LNCAP (cell line): ENCODE measurements around the gene MST1R.

Experiments
- TF ChIP-seq, protein P1 (sequence below): fragments of 450-650 bp; IDR thresholded peaks from 2 replicates; pipeline ENCODE4 v1.5.1; 2017; ENCODE audit warnings: mild to moderate bottlenecking

The MST1R gene

DNA sequence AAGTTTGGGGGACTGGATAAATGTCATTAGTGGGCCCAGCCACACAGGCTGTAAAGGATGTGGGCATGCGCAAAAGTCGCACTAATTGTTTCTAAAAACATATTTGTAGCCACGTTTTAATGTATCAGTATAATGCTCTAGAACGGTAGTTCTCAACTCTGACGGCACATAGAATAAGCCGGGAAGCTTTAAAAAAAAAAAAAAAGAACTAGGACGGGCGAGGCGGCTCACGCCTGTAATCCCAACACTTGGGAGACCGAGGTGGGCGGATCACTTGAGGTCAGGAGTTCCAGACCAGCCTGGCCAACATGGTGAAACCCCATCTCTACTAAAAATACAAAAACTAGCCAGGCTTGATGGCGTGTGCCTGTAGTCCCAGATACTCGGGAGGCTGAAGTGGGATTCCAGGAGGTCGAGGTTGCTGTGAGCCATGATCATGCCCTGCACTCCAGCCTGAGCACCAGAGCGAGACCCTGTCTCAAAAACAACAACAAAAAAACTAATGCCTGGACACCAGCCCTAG lies 26.6 kb upstream of the MST1R start:
- TF ChIP-seq, protein P1, sequence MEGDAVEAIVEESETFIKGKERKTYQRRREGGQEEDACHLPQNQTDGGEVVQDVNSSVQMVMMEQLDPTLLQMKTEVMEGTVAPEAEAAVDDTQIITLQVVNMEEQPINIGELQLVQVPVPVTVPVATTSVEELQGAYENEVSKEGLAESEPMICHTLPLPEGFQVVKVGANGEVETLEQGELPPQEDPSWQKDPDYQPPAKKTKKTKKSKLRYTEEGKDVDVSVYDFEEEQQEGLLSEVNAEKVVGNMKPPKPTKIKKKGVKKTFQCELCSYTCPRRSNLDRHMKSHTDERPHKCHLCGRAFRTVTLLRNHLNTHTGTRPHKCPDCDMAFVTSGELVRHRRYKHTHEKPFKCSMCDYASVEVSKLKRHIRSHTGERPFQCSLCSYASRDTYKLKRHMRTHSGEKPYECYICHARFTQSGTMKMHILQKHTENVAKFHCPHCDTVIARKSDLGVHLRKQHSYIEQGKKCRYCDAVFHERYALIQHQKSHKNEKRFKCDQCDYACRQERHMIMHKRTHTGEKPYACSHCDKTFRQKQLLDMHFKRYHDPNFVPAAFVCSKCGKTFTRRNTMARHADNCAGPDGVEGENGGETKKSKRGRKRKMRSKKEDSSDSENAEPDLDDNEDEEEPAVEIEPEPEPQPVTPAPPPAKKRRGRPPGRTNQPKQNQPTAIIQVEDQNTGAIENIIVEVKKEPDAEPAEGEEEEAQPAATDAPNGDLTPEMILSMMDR = no peak

DNA sequence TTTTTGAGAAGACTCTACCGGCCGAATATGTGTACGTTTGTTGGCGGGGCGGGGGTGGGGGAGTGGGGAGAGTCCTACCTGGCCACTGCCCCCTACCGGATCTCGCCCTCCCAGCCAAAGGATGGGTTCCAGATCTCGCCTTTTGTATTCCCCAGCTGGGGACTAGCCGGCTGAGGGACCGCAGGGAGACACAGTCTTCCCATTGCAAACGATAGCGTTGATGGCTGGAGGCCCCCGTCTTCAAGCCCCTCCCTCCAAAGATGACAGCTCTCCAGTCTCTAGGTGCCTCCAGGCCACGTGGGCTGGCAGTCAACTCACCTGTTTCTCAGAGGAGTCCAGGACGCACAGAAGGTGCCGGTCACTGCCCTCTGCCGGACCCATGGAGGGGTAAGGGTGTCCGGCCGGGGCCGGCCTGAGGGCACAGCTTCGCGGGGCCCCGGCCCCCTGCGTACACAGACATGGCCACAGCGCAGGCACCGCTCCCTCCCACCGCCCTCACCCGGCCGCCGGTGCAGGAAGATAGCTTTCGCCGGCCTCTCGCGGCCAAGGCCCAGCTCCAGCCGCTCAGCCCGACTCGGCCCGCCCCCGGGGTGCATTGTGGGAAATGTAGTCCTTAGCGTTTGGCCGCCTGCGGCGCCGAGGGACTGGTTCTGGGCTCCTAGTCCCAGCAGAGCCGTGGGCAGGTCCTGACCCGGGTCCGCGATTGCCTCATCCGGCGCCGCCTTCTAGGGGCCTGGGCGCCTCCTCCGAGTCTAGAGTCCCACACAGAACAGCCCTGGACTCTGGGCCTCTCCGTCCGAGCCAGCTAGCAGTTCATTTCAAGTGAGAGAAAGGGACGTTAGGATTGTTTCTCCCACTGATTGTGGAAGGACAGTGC lies 25.9 kb upstream of the MST1R start, which contains the start of gene MON1A:
TSS of gene MON1A (minus strand) at position 521 of the 877 bp plus-strand sequence. CDS start 16,465 bp downstream, outside the sequence.
- TF ChIP-seq, protein P1 = peak; percentile 51

DNA sequence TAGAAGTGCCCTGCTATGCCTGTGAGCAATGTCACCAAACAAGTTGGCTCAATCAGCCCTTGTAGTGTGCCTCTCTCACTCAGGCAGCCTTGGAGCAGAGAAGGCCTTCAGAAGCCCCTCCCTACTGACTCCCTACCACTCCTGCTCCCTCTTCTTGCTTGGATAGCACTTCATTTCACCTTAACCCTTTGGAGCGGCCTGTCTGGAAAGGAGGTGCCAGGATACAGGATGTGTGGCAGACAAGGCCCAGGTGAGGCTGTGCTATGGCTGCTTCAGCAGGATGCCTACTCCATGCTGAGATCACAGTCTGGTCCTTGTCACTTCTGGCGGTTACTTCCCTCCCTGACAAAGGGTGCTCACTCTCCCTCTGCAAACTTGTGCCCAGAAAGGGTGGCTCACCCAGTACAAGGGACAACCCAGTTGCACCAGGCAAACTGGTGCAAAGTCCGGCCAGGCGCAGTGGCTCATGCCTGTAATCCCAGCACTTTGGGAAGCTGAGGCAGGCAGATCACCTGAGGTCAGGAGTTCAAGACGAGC lies 24.9 kb upstream of the MST1R start:
- TF ChIP-seq, protein P1 = no peak

DNA sequence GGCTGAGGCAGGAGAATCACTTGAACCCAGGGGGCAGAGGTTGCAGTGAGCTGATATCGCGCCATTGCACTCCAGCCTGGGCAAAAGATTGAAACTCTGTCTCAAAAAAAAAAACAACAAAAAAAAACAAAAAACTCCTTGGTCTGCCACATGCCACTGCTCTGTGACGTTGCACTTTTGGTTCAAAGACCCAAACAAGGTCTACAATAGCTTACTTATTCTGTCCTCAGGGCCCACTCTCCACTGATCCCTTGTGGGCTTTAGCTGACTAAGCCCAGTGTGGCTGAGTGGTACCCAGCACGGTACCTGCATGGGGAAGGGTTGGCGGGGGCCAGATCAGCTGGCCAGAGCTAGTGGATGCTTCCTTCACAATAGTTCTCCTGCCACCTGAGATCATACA lies 24.1 kb upstream of the MST1R start:
- TF ChIP-seq, protein P1 = no peak

DNA sequence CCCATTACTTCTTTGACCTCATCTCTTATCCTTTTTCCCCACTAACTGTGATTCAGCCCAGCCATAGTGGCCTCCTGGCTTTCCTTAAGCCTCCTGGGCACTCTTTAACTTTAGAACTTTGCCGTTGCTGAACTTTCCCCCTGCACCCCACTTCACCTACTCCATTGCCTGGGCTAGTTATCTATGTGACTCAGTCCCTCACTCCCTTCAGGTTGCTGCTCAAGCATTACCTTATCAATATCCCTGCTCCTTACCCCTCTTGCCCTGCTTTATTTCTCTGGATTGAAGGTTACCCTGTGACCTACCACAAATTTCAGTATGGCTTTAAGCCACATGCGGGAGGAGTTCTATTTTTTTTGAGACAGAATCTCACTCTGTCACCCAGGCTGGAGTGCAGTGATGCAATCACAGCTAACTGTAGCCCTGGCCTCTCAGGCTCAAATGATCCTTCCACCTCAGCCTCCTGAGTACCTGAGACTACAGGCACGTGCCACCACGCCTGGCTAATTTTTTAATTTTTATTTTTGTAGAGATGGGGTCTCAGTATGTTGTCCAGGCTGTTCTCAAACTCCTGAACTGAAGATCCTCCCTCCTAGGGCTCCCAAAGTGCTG lies 22.6 kb upstream of the MST1R start:
- TF ChIP-seq, protein P1 = no peak

DNA sequence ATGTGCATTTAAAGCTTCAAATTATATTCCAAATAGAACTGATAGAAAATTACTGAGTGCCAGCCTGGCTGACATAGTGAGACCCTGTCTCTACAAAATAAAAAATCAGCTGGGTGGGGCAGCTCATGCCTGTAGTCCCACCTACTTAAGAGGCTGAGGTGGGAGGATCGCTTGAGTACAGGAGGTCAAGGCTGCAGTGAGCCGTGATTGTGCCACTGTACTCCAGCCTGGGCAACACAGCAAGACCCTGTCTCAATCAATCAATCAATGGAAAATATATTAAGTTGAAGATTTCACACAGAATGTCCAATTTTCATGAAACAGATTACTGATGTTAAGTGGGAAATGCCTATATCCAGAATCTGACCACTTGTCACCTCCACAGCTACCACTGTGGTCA lies 21.8 kb upstream of the MST1R start:
- TF ChIP-seq, protein P1 = no peak

DNA sequence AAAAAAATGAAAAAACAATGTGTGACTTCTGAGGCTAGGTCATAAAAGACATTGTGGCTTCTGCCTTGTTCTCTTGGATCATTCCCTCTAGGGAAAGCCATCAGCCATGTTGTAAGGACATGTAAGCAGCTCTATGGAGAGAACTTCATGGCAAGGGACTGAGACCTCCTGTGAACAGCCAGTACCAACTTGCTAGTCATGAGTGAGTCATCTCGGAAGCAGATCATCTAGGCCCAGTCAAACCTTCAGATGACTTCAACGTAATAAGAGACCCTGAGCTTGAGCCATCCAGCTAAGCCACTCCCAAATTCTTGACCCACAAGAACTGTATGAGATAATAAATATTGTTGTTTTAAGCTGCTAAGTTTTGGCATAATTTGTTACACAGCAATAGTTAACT lies 21.0 kb upstream of the MST1R start:
- TF ChIP-seq, protein P1 = no peak
